ENCODE measurements around the gene POGLUT3.

POGLUT3 gene

DNA sequence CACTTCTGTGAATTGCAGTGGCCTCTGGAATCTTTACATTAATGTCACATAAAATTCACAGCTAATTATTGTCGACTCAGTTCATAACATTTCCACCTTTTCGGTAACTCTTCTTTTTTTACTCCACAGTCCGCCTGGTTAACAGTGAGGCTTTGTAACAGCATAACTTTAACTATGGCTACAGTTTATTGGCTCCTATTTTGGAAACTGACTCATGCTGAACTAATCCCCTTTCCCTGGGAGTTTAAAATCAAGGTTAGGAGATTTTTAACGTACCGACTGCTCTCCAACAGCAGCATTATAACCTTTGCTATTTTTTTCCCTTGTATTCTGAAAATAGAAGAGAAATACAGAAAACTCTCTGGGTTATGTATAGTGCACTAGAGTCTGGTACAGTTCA is 3.2 kb upstream of the POGLUT3 start (continued):
- TF ChIP-seq, protein P1, sequence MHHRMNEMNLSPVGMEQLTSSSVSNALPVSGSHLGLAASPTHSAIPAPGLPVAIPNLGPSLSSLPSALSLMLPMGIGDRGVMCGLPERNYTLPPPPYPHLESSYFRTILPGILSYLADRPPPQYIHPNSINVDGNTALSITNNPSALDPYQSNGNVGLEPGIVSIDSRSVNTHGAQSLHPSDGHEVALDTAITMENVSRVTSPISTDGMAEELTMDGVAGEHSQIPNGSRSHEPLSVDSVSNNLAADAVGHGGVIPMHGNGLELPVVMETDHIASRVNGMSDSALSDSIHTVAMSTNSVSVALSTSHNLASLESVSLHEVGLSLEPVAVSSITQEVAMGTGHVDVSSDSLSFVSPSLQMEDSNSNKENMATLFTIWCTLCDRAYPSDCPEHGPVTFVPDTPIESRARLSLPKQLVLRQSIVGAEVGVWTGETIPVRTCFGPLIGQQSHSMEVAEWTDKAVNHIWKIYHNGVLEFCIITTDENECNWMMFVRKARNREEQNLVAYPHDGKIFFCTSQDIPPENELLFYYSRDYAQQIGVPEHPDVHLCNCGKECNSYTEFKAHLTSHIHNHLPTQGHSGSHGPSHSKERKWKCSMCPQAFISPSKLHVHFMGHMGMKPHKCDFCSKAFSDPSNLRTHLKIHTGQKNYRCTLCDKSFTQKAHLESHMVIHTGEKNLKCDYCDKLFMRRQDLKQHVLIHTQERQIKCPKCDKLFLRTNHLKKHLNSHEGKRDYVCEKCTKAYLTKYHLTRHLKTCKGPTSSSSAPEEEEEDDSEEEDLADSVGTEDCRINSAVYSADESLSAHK (tag by site-specific recombination; IDR thresholded peaks at IDR 0.05) = no peak

DNA sequence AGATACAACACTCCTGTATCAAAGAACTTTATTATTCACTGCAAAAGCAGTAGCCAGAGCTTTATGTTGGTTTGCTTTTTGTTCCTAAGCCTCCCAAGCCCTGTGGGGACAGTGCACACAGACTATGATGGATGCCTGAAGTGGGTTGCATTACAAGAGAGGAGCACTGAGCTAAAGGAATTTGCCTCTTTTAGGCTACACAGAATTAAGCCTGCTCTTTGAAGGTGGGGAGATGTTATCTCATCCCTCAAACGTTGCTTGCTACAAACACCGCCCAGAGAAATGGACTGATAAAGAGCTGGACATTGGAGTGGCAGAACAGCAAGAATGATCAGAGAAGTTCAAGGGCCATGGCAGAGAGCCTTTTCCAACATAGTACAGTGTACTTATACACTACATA is 2.5 kb upstream of the POGLUT3 start:
- ChIA-PET POLR2A (no interaction called here), CTCF (no interaction called here)
- no peaks in the 10 kb centered on the region for H3K36me3 ChIP-seq (ENCODE audit: control insufficient read depth in 2 of 2, insufficient read depth in 1 of 2, low read length in 2 of 2)

DNA sequence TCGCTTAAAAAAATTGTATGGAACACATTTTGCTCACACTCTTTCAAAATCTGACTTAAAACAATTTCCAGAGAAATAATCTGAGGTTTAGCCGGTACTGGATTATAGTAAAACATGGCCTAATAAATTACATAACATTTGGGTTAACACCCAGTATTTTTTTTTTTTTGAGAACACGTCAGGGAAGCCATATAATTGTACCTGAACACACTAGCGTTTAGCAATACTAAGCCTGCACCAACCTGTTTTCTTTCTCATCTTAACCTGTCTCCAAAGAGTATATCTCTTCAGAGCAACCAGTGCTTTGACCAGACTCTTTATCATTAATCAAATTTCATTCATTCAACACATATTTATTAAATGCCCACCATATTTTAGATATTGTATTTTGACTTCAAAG is 2.0 kb upstream of the POGLUT3 start:
- peaks cover 0 to 3% of the 10 kb centered on the region in 2 experiments; a peak in 1 of 3 replicates for H3K36me3 ChIP-seq (ENCODE audit: control insufficient read depth in 2 of 2, insufficient read depth in 1 of 2, low read length in 2 of 2)
- ChIA-PET CTCF (no interaction called here), POLR2A (no interaction called here)
- H3K4me3 ChIP-seq (ENCODE audit: low read depth, low read length) = no peak overlapping the region
- H3K27ac ChIP-seq (ENCODE audit: extremely low read depth, low read depth, low read length) = no peak overlapping the region
- H3K9me3 ChIP-seq (ENCODE audit: control insufficient read depth, insufficient read depth, low read depth, low read length) = no peaks in the 10 kb centered on the region
- H3K4me1 ChIP-seq (ENCODE audit: control insufficient read depth, insufficient read depth, low read length) = no peaks in the 10 kb centered on the region
- no peak for TF ChIP-seq ZNF837 (tag by site-specific recombination; IDR thresholded peaks at IDR 0.05)
- no peak for TF ChIP-seq BCL11B (tag by site-specific recombination; IDR thresholded peaks at IDR 0.05; ENCODE audit: low read depth)
- TF ChIP-seq ZNF266 (tag by site-specific recombination; IDR thresholded peaks at IDR 0.05; ENCODE audit: low read depth) = no peak
- TF ChIP-seq ZNF660 (tag by site-specific recombination; IDR thresholded peaks at IDR 0.05) = no peak
- TF ChIP-seq IKZF3 (tag by site-specific recombination; IDR thresholded peaks at IDR 0.05) = no peak
- no peak for TF ChIP-seq ZNF626 (tag by site-specific recombination; IDR thresholded peaks at IDR 0.05)
- TF ChIP-seq HOXD13 (CRISPR knock-in tag; IDR thresholded peaks at IDR 0.05; ENCODE audit: borderline replicate concordance) = no peak
- TF ChIP-seq, protein P2, sequence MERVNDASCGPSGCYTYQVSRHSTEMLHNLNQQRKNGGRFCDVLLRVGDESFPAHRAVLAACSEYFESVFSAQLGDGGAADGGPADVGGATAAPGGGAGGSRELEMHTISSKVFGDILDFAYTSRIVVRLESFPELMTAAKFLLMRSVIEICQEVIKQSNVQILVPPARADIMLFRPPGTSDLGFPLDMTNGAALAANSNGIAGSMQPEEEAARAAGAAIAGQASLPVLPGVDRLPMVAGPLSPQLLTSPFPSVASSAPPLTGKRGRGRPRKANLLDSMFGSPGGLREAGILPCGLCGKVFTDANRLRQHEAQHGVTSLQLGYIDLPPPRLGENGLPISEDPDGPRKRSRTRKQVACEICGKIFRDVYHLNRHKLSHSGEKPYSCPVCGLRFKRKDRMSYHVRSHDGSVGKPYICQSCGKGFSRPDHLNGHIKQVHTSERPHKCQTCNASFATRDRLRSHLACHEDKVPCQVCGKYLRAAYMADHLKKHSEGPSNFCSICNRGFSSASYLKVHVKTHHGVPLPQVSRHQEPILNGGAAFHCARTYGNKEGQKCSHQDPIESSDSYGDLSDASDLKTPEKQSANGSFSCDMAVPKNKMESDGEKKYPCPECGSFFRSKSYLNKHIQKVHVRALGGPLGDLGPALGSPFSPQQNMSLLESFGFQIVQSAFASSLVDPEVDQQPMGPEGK (tag by site-specific recombination; IDR thresholded peaks at IDR 0.05) = no peak
- TF ChIP-seq, protein P3, sequence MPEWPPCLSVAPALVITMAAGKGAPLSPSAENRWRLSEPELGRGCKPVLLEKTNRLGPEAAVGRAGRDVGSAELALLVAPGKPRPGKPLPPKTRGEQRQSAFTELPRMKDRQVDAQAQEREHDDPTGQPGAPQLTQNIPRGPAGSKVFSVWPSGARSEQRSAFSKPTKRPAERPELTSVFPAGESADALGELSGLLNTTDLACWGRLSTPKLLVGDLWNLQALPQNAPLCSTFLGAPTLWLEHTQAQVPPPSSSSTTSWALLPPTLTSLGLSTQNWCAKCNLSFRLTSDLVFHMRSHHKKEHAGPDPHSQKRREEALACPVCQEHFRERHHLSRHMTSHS (tag by site-specific recombination; IDR thresholded peaks at IDR 0.05) = no peak
- TF ChIP-seq ZNF366 (tag by site-specific recombination; conservative IDR thresholded peaks at IDR 0.05) = no peak
- TF ChIP-seq ZNF404 (tag by site-specific recombination; IDR thresholded peaks at IDR 0.05) = no peak
- no peak for TF ChIP-seq ZNF707 (tag by site-specific recombination; IDR thresholded peaks at IDR 0.05)
- TF ChIP-seq BCL11A (tag by site-specific recombination; IDR thresholded peaks at IDR 0.05; ENCODE audit: low read depth) = no peak
- TF ChIP-seq ZNF155 (tag by site-specific recombination; IDR thresholded peaks at IDR 0.05) = no peak
- TF ChIP-seq KLF7 (tag by site-specific recombination; IDR thresholded peaks at IDR 0.05; ENCODE audit: borderline replicate concordance) = no peak
- TF ChIP-seq ZNF76 (tag by site-specific recombination; IDR thresholded peaks at IDR 0.05; ENCODE audit: borderline replicate concordance, low read depth) = no peak
- no peak for TF ChIP-seq GLI4 (tag by site-specific recombination; IDR thresholded peaks at IDR 0.05)

More for the DNA sequence above, 2.5 kb upstream of the POGLUT3 start:
- TF ChIP-seq, protein P4, sequence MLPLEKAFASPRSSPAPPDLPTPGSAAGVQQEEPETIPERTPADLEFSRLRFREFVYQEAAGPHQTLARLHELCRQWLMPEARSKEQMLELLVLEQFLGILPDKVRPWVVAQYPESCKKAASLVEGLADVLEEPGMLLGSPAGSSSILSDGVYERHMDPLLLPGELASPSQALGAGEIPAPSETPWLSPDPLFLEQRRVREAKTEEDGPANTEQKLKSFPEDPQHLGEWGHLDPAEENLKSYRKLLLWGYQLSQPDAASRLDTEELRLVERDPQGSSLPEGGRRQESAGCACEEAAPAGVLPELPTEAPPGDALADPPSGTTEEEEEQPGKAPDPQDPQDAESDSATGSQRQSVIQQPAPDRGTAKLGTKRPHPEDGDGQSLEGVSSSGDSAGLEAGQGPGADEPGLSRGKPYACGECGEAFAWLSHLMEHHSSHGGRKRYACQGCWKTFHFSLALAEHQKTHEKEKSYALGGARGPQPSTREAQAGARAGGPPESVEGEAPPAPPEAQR (tag by site-specific recombination; IDR thresholded peaks at IDR 0.05) = no peak
- TF ChIP-seq ZNF146 (tag by site-specific recombination; IDR thresholded peaks at IDR 0.05) = no peak
- TF ChIP-seq TRIM28 (IDR thresholded peaks at IDR 0.05; ENCODE audit: borderline replicate concordance, low read length) = no peak
- no peak for TF ChIP-seq ZNF416 (tag by site-specific recombination; IDR thresholded peaks at IDR 0.05)
- TF ChIP-seq TCF7L2 (IDR thresholded peaks at IDR 0.05; ENCODE audit: borderline replicate concordance, low read depth, low read length) = no peak
- TF ChIP-seq ZNF76 (tag by site-specific recombination; IDR thresholded peaks at IDR 0.05; ENCODE audit: borderline replicate concordance, low read depth) = no peak
- TF ChIP-seq ZBTB48 (tag by site-specific recombination; IDR thresholded peaks at IDR 0.05) = no peak
- no peak for TF ChIP-seq ZNF169 (tag by site-specific recombination; IDR thresholded peaks at IDR 0.05)
- no peak for TF ChIP-seq ZNF350 (tag by site-specific recombination; IDR thresholded peaks at IDR 0.05)
- TF ChIP-seq ZSCAN23 (tag by site-specific recombination; IDR thresholded peaks at IDR 0.05) = no peak
- TF ChIP-seq ZNF121 (tag by site-specific recombination; IDR thresholded peaks at IDR 0.05) = no peak
- TF ChIP-seq ZNF521 (tag by site-specific recombination; IDR thresholded peaks at IDR 0.05) = no peak
- TF ChIP-seq, protein P5, sequence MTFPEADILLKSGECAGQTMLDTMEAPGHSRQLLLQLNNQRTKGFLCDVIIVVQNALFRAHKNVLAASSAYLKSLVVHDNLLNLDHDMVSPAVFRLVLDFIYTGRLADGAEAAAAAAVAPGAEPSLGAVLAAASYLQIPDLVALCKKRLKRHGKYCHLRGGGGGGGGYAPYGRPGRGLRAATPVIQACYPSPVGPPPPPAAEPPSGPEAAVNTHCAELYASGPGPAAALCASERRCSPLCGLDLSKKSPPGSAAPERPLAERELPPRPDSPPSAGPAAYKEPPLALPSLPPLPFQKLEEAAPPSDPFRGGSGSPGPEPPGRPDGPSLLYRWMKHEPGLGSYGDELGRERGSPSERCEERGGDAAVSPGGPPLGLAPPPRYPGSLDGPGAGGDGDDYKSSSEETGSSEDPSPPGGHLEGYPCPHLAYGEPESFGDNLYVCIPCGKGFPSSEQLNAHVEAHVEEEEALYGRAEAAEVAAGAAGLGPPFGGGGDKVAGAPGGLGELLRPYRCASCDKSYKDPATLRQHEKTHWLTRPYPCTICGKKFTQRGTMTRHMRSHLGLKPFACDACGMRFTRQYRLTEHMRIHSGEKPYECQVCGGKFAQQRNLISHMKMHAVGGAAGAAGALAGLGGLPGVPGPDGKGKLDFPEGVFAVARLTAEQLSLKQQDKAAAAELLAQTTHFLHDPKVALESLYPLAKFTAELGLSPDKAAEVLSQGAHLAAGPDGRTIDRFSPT (tag by site-specific recombination; IDR thresholded peaks at IDR 0.05) = no peak
- no peak for TF ChIP-seq BCL11B (tag by site-specific recombination; IDR thresholded peaks at IDR 0.05; ENCODE audit: low read depth)
- TF ChIP-seq KLF1 (tag by site-specific recombination; IDR thresholded peaks at IDR 0.05) = no peak
- no peak for TF ChIP-seq ZNF274 (IDR thresholded peaks at IDR 0.05; ENCODE audit: low read length)
- no peak for TF ChIP-seq ZNF274 (tag by site-specific recombination; IDR thresholded peaks at IDR 0.05; ENCODE audit: borderline replicate concordance)
- no peak for TF ChIP-seq ZNF10 (tag by site-specific recombination; IDR thresholded peaks at IDR 0.05)
- no peak overlapping the region for H3K4me3 ChIP-seq (ENCODE audit: low read depth, low read length)
- H3K9me3 ChIP-seq (ENCODE audit: control insufficient read depth, insufficient read depth, low read depth, low read length) = no peaks in the 10 kb centered on the region
- no peak overlapping the region for H3K27ac ChIP-seq (ENCODE audit: extremely low read depth, low read depth, low read length)
- H3K4me1 ChIP-seq (ENCODE audit: control insufficient read depth, insufficient read depth, low read length) = no peaks in the 10 kb centered on the region

Measured in HEK293 (cell line).